RPMI7951 (cell line): ENCODE data around the gene LIPC. TPM values are rescaled to one million over a fixed set of nuclear protein-coding genes. Genes with fewer than 3 reads are reported as not detected.

Experiments
- DNase-seq: peaks from one replicate; pipeline ENCODE4 v3.0.0-alpha.2; 2012; ENCODE audit warnings: low read depth
- total RNA-seq: library from RNA; depleted of rRNA; stranded (reverse); fragments of >200 nt; shearing (Covaris generic); gene quantifications from 2 replicates; pipeline ENCODE4 v1.2.3, GENCODE V29; 2014

Gene LIPC
- total RNA-seq, 1 experiment from 2014 or later = not detected

GRCh38 chr15:58616171-58616570, 184.4 kb downstream of the LIPC start:
- DNase-seq = no peak
